GM19452 (cell line): ENCODE data around the gene SYNDIG1.

Source experiments
- ATAC-seq: cut with Tn5 transposase; IDR thresholded peaks from one replicate; pipeline ENCODE4 v1.9.1; 2021; ENCODE audit not compliant: unreplicated experiment

SYNDIG1 gene

DNA sequence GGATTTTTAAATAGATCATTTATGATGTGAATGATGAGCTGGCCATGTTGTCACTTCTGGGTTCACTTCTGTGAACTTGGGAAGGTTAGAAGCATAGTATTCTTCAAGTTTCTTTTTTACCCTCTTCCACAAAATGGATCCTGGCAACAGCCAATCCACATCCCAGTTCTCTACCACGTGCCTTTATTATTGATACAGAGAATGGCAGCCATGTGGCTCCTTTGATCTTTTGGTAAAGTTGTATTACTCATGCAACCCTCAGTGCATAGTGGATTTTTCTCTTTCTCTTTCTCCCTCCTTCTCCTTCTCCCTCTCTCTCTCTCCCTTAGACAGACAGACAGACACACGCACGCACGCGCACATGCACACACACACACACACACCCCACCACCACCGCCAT lies 50.0 kb downstream of the SYNDIG1 start:
- ATAC-seq, result no peak

DNA sequence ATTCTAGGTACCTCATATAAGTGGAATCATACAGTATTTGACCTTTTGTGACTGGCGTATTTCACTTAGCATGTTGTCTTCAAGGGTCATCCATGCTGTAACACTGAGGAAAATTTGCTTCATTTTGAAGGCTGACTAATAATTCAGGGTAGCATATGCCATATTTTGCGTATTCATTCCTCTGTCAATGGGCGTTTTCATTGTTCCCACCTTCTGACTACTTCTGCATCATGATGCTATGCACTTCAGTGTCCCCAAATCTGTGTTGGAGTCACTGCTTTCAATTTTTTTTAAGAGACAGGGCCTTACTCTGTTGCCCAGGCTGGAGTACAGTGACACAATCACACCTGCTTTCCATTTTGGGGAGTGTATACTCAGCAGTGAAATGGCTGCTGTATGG lies 51.6 kb downstream of the SYNDIG1 start:
- no peak for ATAC-seq

DNA sequence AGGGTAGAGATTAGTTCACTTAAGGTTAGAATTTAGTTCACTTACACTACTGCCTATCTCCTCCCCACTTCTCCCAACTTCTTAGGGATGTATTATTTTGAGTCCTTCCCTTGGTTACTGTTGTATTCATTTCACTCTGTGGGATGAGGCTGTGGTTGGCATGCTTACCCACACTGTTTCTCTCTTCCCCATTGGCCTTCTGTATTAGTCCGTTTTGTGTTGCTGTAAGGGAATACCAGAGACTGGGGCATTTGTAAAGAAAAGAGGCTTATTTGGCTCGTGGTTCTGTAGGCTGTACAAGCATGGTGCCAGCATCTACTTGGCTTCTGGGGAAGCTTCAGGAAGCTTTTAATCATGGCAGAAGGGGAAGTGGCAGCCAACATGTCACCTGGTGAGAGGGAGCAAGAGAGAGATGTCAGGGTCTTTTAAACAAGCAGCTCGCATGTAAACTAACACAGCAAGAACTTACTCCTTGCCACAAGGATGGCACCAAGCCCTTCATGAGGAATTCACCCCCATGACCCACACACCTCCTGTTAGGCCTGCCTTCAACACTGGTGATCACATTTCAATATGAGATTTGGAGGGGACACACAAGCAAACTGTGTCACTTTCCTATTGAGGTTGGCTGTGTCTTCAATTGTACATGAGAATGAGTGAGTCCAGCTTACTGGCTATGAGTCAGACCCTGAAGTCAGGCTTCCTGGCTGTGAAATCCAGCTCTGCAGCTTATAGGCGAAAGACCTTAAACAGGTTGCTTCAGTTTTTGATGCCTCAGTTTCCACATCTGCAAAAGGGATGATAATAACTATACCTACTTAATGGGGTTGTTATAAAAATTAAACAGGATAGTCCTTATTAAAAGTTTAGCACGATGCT lies 53.3 kb downstream of the SYNDIG1 start:
- no peak for ATAC-seq

DNA sequence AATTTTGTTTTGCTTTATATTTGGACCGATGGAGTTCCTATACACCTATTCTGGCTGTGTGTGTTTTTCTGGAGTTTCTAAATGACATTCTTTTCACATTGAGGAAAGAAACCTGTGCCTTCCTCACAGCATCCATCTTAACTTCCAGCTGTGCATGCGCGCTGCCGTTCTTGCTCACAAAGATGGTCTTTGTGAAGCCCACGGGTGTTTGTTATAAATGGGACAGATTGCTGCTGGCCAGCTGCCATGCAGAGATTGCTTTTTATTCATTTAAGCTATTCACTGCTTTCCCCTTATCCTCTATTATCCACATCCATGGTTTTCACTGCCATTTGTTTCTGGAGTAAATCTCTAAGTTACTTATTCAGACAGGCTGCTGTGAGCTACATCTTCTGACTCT lies 54.2 kb downstream of the SYNDIG1 start:
- ATAC-seq, result no peak

DNA sequence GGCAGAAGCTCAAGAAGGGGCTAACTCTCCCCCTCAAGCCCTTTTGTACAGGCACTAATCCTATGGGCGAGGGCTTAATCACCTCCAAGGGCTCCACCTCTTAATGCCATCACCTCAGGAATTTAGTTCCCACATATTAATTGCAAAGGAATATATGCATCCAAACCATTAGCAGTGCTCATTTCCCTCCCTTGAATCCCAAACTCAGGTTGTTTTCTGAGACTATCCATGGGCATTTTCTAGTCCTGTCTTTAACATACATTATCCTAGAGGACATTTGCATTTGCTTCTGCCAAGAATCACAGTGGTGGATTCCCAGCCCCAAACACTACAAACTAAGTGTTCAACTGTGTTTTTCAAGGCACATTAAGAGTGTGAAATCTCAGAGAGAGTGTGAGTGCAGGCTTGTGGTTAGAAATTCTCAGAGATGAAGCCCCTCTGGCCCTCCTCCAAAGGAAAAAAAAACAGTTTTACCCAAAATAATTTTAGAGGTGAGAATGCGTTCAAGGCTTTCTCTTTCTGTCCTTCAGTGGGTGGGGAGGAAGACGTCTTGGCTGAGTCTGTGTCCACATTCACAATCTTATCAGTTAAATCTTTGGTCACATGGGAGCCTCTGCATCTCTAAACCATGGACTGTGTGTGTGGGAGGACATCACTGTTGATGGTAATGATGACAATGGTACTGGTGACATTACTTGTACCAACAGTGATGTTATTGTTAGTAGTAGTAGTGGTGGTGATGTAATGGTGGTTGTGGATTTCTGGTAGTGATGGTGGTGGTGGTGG lies 59.3 kb downstream of the SYNDIG1 start:
- no peak for ATAC-seq

DNA sequence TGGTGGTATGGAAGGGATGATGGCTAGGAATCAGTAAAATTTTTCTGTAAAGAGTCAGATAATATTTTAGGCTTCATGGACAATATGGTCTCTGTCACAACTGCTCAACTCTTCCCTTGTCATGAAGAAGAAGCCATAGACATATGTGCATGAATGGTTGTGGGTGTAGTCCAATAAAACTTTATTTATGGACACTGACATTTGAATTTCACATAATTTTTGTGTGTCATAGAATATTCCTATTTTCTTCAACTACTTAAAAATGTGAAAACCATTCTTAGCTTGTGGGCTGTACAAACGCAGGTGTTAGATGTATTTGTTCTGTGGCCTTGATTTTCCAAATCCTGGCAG lies 59.9 kb downstream of the SYNDIG1 start:
- no peak for ATAC-seq

DNA sequence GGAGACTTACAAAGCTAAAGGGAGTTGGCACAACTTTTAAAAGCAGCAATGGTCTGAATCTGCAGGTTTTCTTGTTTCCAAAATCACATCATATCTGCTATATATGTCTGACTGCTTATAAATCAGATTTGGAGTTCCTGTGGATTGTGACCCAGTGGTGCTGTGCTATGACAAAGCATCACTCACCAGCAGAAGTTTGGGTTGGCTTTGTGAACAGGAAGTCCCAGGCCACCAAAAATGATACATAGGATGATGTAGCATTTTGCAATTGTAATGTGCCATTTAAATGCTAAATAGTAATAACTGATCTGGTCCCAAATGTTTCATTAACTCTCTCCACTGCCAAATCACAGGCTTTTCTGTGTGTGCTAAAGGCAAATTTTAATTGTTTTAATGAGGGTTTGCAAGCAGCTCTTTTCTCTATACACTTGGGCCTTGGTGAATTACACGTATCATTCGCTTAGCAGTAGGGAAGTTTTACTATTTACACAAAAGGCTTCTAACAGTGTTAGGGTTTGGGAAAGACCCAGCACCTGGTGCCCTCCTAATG lies 60.8 kb downstream of the SYNDIG1 start:
- ATAC-seq, result no peak

DNA sequence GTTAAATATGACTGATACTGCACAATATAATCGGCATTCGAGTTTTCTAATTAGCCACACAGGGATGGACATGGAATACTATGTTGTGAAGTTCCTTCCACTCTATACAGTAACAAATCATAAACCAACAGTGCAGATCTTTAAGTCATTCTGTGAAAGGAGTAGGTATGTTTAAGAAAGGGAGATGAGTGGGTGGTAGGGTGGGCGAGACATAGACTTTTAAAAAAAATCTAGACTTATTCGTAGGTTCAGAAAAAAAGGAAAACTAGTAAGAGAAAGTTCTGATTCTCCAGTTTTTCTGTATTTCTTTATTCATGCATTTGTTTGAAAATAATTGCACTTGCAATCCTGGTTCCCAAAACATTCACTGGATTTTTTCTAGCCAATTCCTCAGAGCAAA lies 61.8 kb downstream of the SYNDIG1 start:
- ATAC-seq, result no peak

DNA sequence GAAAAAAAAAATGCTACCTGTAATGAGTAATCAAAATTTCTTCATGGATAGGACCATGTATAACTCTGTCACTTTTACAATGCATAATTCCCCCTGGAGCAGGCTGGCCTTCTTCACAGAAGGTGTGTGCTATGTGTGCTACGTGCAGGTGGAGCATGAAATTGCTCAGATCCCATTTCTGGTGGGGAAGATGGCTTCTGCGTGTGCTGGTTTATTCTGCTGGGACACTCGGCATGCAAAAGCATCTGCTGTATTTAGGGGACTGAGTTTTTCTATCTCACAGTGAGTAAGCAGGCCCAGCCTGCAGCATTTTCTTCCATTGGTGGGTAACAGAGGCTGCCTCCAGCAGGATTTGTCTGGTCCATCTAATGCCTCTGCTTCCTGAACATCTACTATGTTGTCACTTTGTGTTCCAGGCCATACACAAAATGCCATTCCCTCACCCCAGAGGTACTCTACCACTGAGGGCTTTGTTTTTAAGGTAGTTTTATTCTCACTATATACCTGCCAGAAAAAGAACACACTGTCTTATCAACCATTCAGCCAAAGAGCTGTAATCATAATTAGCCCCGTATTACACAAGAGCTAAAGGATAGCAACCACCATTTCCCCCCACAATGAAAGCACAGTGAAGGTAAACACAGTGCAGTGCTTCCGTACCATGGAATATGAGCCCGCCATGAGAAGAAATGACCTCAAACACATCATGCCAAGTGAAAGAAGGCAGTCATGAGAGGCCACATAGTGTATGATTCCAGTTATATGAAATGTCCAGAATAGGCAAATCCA lies 62.4 kb downstream of the SYNDIG1 start:
- ATAC-seq, result no peak

DNA sequence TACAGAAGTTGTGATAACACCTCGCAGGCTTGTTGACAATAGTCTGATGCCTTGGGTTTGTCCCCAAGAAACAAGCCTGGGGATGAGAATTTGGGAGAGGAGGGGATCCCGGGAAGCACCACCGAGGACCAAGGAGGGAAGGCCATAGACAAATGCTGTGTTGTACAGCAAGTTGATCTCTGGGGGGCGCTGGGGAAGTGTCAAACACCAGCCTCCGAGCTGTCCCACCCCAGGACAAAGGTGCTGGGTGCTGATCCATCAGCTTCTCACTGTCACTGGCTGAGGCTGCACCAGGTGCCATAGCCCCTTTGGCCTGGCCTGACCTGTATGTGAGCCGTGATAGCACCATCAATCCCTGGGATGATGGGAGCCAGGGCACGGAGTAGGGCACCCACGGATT lies 64.0 kb downstream of the SYNDIG1 start:
- no peak for ATAC-seq

DNA sequence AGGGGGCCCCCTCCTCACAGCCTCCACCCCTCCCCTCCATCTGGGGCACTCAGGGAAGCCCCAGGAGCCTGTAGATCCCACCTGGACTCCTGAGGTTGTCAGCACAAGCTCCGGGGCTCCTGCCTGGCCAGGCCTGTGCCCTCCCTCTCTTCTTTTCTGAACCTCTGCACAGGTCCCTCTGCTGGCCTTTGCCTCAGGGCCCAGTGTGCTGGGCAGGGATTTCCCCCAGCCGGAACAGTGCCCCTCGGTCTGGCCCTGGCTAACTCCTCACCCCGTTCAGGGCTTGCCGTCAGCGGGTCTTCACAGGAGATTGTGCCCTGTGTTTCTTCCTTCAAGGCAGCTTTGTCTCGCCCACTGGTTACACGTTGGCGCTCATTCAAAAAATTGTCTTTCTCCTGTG lies 64.9 kb downstream of the SYNDIG1 start:
- no peak for ATAC-seq

DNA sequence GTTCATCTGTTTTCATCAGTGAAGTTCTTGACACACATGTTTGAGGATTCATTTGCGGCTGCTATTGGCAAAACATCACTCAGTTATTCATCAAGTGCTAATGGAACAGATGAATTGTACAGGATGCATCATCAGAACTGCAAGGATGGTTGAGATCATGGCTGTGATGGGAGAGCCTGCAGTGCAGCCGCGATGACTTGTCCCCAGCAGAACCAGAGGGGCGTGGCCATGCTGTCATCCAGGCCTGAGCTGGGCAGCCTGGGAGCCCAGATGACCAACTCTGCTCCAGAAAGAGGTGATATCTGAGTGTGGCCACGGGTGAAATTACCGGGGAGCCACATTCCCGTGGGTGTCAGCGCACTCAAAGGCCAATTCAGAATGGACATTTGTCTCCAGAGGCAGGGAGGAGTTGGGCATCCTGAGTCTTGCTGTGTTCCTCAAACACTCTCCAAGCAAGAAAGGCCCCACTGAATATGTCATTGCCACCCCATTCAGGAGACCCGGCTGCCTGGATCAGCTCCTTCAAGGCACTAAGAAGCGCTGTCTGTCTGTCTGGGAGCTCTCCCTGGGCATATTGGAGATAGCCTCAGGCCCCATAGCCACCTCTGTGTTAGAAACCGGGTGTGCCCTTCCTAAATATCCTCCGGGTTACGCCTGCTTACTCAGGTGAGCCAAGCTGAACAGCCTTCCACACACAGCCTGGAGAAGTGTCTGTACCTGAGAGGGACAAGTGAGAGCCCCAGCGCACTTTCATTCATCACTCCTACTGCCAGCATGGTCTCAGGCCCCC lies 66.7 kb downstream of the SYNDIG1 start:
- no peak for ATAC-seq

DNA sequence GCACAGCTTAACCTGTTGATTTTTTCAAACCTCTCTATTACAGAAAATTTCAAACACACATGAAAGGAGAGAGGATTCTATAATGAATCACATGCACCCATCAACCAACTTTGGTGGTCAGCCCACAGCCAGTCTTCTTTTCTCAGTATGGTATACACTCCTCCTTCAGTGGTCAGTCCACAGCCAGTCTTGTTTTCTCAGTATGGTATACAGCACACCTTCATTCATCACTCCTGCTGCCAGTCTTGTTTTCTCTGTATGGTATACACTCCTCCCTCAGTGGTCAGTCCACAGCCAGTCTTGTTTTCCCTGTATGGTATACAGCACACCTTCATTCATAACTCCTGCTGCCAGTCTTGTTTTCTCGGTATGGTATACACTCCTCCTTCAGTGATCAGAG lies 67.8 kb downstream of the SYNDIG1 start:
- no peak for ATAC-seq

DNA sequence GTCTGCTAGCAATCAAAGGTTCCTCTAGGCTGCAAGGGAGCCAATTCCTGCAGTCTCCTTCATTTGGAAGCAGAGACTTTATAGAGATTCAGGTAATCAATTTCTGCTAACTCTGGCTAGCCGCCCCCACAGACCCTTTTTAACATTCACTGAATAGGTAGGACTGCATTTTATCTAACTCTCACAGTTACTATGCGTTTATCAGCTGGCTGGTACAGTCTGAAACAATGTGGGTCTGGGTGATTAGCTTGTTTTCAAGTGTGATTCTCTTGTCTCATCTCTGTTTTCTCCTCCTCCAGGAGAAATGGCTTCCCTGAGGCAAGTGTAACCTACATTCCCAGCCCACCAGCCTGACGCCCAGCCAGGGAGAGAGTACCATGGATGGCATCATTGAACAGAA lies 73.3 kb downstream of the SYNDIG1 start:
- no peak for ATAC-seq

DNA sequence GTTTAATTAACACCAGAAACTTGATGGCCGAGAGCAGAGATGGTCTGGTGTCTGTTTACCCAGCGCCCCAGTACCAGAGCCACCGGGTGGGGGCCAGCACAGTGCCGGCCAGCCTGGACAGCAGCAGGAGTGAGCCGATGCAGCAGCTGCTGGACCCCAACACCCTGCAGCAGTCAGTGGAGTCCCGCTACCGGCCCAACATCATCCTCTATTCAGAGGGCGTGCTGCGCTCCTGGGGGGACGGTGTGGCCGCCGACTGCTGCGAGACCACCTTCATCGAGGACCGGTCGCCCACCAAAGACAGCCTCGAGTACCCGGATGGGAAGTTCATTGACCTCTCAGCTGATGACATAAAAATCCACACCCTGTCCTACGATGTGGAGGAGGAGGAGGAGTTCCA lies 73.7 kb downstream of the SYNDIG1 start:
- no peak for ATAC-seq

DNA sequence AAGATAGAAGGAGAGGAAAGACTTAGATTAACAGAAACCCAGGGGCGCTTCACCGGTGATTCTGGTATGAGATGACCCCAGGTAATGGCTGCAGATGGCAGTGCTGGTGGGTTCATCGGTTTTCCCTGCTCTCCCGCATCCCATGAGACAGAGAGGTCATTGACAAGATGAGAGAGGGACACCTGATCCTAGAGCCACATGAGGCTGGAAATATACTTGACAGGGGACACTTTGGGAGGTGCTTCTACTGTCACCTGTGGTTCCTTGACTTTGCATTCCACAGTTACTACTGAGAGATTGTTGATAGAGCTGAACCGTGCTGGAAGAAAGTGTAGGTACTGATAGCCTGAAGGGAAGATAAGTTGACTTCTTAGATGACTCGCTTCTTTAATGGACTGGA lies 74.3 kb downstream of the SYNDIG1 start:
- ATAC-seq, result no peak

DNA sequence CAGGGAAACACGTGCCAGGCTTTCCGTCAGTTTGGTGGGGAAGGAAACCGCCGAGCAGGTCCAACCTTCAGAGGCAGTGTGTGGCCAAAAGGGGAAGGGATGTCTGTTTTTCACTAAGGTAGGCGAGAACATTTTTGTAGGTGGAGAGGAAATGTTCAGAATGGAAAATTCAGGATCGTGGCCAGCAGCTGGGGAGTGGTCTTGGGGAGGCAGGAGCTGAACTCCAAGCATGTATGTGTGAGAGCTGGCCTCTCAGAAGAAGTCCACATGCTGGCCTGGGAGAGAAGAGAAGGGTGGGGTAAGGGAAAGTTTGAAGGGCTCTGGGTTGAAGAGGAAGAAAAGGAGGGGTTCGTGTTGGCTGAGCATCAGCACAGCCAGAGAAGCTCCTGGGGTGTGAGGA lies 74.9 kb downstream of the SYNDIG1 start:
- no peak for ATAC-seq

DNA sequence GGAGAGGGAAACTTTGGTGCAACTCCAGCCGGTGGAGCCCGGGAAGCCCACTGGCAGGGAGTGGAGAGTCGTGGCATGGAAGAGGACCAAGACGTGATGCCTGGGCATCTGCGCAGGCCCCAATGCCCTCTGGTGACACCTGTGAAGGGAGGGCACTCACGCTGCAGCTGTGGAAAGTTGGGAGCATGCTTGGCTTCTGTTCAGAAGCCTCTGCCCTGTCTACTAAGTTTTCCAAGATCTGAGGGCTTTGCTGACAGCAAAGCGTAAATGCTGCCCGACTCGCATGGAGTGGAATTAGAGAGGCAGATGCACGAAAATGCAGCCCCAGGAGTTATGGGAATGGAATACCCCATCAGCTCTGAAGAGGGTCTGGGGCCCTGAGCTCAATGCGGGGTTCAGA lies 75.7 kb downstream of the SYNDIG1 start:
- ATAC-seq, result no peak

DNA sequence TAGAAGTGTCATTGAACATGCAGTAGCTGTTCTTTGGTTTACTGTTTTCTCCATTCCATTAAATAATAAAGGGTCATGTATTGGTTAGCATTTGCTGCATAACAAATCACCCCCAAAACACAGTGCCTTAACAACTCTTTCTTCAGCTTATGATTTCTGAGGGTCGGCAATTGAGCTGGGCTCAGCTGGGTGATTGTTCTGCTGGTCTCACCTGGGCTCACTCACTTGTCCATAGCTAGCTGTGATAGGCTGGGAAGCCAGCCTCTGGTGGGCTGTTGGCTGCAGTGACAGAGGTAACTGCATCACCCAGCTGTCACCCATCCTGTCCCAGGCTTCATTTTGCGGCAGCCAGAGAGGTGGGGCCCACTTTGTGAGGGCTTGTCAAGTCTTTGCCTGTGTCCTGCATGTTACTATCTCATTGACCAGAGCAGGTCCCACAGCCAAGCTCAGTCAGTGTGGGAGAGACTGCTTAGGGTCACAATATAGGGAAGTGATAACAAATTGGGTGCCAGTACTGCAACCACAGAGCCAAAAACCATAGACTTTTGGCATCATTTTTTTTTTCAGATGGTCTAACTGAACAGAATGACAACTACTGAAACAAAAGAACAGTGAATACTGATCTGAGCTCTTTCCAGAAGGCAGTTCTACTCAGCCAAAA lies 76.9 kb downstream of the SYNDIG1 start:
- no peak for ATAC-seq

DNA sequence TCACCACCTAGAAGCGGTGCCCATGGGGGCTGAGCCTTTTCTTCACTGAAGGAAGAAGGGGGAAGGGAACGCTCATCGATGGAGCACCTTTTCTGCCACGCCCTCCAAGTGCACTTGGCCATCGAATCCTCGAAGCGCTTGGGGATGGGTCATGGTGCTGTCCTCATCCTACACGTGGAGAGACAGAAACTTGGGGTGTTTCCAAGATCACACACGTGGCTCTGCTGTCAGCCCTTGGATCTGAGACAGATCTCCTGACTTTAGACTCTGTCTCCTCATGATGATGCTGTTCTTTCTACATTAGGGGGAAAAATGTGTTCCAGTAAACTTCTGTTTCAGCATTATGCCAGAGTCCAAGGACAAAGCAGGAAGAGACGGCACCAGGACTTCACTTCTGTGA lies 78.5 kb downstream of the SYNDIG1 start:
- ATAC-seq, result no peak
